ENCODE results near the gene REXO4. TPM values are rescaled to one million over a fixed set of nuclear protein-coding genes. Genes with fewer than 3 reads are reported as not detected.
A peak's percentile ranks its signal among the peaks of the same experiment; 100 is the strongest.

Gene REXO4
- total and polyA plus RNA-seq, 2 of the 13 experiments (the other 11 are each of a cell fraction or from before 2014, with no cell fraction given) = 18.5 to 30.4 TPM

GRCh38 chr9:133417541-133418461 is at the start of gene REXO4 (continued):
- TF ChIP-seq KMT2A (CRISPR knock-in tag; IDR thresholded peaks at IDR 0.05) (peak; percentile 93), ZSCAN5A (CRISPR knock-in tag; IDR thresholded peaks at IDR 0.05; ENCODE audit: borderline replicate concordance) (peak; percentile 80; the same call in 1 of the 2 replicates), ZBTB43 (CRISPR knock-in tag; conservative IDR thresholded peaks at IDR 0.05) (no peak; the same call in 1 of the 2 replicates), SNAPC2 (CRISPR knock-in tag; IDR thresholded peaks at IDR 0.05) (0 out of 2 replicates have a peak, but pooled peaks have one; percentile 15), HDAC6 (IDR thresholded peaks at IDR 0.05; ENCODE audit: low read depth, low read length) (no peak), MLX (CRISPR knock-in tag; IDR thresholded peaks at IDR 0.05) (no peak), IRF2 (CRISPR knock-in tag; IDR thresholded peaks at IDR 0.05) (peak; percentile 90), E2F1 (CRISPR knock-in tag; IDR thresholded peaks at IDR 0.05) (peak; percentile 46; the same call in 1 of the 2 replicates), ZNF557 (CRISPR knock-in tag; IDR thresholded peaks at IDR 0.05) (no peak), ZNF841 (CRISPR knock-in tag; IDR thresholded peaks at IDR 0.05; ENCODE audit: borderline replicate concordance) (peak; percentile 89; the same call in 1 of the 2 replicates), SAP130 (CRISPR knock-in tag; IDR thresholded peaks at IDR 0.05; ENCODE audit: low read depth) (peak; percentile 97), HDAC1 (CRISPR knock-in tag; IDR thresholded peaks at IDR 0.05) (peak; percentile 99), PAF1 (CRISPR knock-in tag; IDR thresholded peaks at IDR 0.05) (no peak), RBAK (CRISPR knock-in tag; IDR thresholded peaks at IDR 0.05) (peak; percentile 62; the same call in 1 of the 2 replicates), ATF1 (CRISPR knock-in tag; IDR thresholded peaks at IDR 0.05) (peak; percentile 79), GFI1 (CRISPR knock-in tag; IDR thresholded peaks at IDR 0.05; ENCODE audit: borderline replicate concordance) (peak; percentile 74), ZNF431 (CRISPR knock-in tag; IDR thresholded peaks at IDR 0.05; ENCODE audit: borderline replicate concordance, low read depth) (no peak), PPARG (CRISPR knock-in tag; conservative IDR thresholded peaks at IDR 0.05) (peak; percentile 63; the same call in 1 of the 2 replicates), ZNF570 (CRISPR knock-in tag; IDR thresholded peaks at IDR 0.05; ENCODE audit: borderline replicate concordance) (no peak), ZEB1 (IDR thresholded peaks at IDR 0.05; ENCODE audit: insufficient replicate concordance, low read depth) (peak; percentile 36), ZNF430 (CRISPR knock-in tag; IDR thresholded peaks at IDR 0.05) (peak; percentile 76)
- TF ChIP-seq, protein P1, sequence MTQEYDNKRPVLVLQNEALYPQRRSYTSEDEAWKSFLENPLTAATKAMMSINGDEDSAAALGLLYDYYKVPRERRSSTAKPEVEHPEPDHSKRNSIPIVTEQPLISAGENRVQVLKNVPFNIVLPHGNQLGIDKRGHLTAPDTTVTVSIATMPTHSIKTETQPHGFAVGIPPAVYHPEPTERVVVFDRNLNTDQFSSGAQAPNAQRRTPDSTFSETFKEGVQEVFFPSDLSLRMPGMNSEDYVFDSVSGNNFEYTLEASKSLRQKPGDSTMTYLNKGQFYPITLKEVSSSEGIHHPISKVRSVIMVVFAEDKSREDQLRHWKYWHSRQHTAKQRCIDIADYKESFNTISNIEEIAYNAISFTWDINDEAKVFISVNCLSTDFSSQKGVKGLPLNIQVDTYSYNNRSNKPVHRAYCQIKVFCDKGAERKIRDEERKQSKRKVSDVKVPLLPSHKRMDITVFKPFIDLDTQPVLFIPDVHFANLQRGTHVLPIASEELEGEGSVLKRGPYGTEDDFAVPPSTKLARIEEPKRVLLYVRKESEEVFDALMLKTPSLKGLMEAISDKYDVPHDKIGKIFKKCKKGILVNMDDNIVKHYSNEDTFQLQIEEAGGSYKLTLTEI (CRISPR knock-in tag; conservative IDR thresholded peaks at IDR 0.05) = no peak
